Measurements from ENCODE around the gene KIDINS220. TPM values are rescaled to one million over a fixed set of nuclear protein-coding genes. Genes with fewer than 3 reads are reported as not detected.

KIDINS220 gene
- total RNA-seq (2012; rRNA removed) = 46.7 and 49.4 TPM in 2 replicates

DNA sequence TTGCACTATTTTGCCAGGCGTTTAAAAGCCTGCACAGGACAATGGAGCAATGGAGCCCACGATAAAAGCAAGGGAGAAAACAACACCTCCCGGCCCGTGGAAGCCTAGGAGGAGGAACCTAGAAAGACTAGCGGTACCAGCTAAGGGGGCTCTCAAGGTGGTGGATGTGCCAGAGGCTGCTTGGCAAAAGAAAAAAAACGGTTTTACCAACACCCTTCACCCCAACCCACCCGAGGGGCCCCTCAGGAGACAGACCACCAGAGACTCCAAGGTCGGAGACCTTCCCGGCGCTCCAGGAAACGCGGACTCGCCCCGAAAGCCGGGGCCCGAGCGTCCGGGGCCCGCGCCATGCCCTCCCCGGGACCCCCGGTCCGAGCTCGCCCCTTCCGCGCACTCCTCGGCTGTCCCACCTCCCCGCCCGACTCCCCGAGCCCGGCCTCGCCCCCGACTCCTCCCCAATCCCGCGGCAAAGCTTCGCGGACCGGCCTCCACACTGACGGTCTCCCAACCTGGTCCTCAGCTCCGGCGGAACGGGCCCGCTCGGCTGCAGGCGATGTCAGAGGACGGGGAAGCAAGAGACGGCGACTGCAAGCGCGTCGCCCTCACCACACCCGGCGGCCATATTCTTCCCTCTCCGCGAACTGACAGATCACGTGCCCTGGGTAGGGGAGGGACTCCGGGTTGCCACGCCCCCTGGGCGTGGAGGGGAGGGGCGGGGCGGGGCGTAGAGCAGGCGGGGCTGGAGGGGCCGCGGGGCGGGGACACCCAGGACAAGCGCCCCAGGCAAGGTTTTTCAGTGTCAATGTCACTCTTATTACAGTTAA is at the start of gene KIDINS220:
KIDINS220 (minus strand) TSS at position 643 of the 824 bp plus-strand sequence. CDS start 10,520 bp downstream, outside the sequence.
- Histone ChIP-seq H3K9ac (ENCODE audit: low read depth, low read length) (peak within 1 kb of the TSS; percentile 94), H3K9me3 (replicated peaks; ENCODE audit: low read length) (no peaks in the 10 kb centered on the region), H3K4me1 (ENCODE audit: control insufficient read depth, insufficient read depth, low read length) (peaks cover 15% of the 10 kb centered on the region), H3K36me3 (ENCODE audit: insufficient read depth, low read length) (no peaks in the 10 kb centered on the region), H3K27me3 (ENCODE audit: control insufficient read depth, insufficient read depth, low read length) (no peaks in the 10 kb centered on the region), H3K4me2 (ENCODE audit: low read length) (peak within 1 kb of the TSS; percentile 95), H3K4me3 (ENCODE audit: low read length) (peak within 1 kb of the TSS; percentile 100)

DNA sequence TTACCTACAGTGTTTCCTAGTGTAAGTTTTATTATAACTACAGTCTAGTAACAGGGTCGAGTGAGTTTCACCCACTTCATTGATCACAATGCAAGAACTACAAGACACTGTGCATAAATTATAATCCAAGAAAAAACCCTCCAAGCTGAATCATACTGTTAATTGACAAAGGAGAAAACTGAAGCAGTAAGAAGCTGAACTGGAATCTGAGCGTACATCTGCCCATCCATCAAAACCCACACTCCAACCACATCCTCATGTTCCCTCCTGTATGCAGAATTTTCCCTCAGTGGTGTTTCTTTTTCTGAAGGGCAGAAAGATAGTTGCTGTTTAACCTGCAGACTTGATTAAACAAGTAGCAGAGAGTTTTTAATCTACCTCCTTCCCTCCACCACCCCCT is 49.5 kb upstream of the KIDINS220 start:
- Histone ChIP-seq H3K4me2 (ENCODE audit: low read length) (no peak overlapping the region), H3K9me3 (replicated peaks; ENCODE audit: low read length) (no peaks in the 10 kb centered on the region), H3K9ac (ENCODE audit: low read depth, low read length) (no peak overlapping the region), H3K4me3 (ENCODE audit: low read length) (no peak overlapping the region), H3K4me1 (ENCODE audit: control insufficient read depth, insufficient read depth, low read length) (no peaks in the 10 kb centered on the region), H3K36me3 (ENCODE audit: insufficient read depth, low read length) (peaks cover 2% of the 10 kb centered on the region), H3K27me3 (ENCODE audit: control insufficient read depth, insufficient read depth, low read length) (no peaks in the 10 kb centered on the region)

DNA sequence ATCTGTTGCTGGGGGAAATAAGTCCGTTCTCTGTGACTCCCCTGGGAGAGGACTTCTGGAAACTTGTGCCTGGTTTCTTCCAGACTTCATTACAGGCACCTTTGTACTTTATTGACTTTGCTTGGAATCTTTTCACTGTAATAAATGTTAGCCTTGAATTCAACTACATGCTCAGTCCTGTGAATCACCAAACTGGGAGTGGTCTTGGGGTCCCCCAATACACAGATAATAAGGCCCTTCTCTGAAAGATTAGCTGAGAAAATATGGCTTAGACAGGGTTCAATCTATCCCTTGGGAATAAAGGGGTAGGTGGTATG is 48.7 kb upstream of the KIDINS220 start:
- Histone ChIP-seq H3K9me3 (replicated peaks; ENCODE audit: low read length) (no peaks in the 10 kb centered on the region), H3K4me2 (ENCODE audit: low read length) (no peak overlapping the region), H3K4me1 (ENCODE audit: control insufficient read depth, insufficient read depth, low read length) (no peaks in the 10 kb centered on the region), H3K27me3 (ENCODE audit: control insufficient read depth, insufficient read depth, low read length) (no peaks in the 10 kb centered on the region), H3K36me3 (ENCODE audit: insufficient read depth, low read length) (peaks cover 3% of the 10 kb centered on the region), H3K4me3 (ENCODE audit: low read length) (no peak overlapping the region), H3K9ac (ENCODE audit: low read depth, low read length) (no peak overlapping the region)

DNA sequence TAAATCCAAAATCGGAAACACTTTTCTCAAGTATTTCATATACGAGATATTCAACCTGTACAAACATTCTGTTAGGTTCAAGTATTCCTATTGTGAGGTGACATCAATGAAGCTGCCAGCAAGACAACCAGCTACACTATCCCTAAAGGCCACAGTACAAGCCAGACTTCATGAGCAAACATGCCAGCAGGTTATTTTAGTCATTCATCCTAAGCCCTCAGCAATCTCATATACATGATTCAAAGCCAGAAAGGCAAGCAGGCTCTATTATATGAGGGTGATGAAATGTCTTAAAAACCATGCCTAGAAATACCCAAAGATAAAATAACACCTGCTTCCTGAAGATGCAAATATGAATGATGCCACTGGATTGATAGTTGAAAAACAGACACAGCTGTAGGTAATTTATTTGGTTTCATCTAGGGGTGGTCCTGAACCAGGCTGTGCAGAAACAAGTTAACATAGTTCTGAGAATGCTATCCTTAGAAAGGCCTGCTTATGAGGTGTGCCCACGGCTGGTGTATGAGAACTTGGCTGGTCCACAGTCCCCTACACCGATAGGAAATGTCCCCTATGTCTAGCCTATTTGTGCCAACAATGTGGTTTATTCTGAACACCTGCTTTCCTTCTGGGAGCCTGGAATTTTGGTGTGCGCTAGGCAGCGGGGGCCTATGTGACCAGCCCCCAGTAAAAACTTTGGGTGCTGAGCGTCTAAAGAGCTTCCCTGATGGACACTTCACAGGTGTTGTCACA is 48.2 kb upstream of the KIDINS220 start:
- Histone ChIP-seq H3K4me1 (ENCODE audit: control insufficient read depth, insufficient read depth, low read length) (no peaks in the 10 kb centered on the region), H3K9me3 (replicated peaks; ENCODE audit: low read length) (no peaks in the 10 kb centered on the region), H3K4me2 (ENCODE audit: low read length) (no peak overlapping the region), H3K4me3 (ENCODE audit: low read length) (no peak overlapping the region), H3K9ac (ENCODE audit: low read depth, low read length) (no peak overlapping the region), H3K27me3 (ENCODE audit: control insufficient read depth, insufficient read depth, low read length) (no peaks in the 10 kb centered on the region), H3K36me3 (ENCODE audit: insufficient read depth, low read length) (peaks cover 7% of the 10 kb centered on the region)

DNA sequence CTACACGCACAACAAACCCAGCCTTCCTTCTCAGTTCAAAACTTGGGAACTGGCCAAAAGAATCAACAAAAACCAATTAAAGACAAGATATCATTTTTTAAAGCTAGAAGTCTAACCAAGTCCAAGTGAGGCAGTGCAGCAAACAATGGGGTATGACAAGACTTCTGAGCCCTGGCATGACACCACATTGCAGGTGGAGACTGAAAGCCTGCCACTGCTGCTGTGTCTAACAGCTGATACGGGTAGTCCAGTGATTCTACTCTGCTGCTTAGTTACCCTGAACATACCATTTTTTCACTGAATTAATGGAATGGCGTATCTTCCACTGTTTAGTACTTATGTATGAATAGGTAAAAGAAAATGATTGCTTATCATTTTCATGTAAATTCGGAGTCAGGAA is 47.4 kb upstream of the KIDINS220 start:
- Histone ChIP-seq H3K4me2 (ENCODE audit: low read length) (no peak overlapping the region), H3K27me3 (ENCODE audit: control insufficient read depth, insufficient read depth, low read length) (no peaks in the 10 kb centered on the region), H3K36me3 (ENCODE audit: insufficient read depth, low read length) (peaks cover 14% of the 10 kb centered on the region), H3K9me3 (replicated peaks; ENCODE audit: low read length) (no peaks in the 10 kb centered on the region), H3K4me3 (ENCODE audit: low read length) (no peak overlapping the region), H3K9ac (ENCODE audit: low read depth, low read length) (no peak overlapping the region), H3K4me1 (ENCODE audit: control insufficient read depth, insufficient read depth, low read length) (no peaks in the 10 kb centered on the region)

DNA sequence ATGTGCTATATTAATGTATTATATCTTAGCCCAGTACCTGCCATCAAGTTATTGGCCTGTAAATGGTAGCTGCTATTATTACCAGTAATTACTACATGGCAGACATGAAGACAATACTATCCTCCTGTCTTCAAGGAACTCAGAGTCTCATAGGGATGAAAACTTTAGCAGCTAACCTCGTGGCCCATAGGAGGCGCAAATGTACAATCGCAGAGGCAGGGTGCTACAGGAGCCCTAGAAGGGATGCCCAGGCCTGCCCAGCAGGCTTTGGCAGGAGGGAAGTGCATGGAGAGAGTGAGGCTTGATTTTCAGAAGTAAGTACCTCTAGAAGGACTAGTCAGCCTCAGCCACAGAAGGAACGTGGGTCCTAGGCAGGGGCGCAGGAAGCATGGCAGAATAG is 44.7 kb upstream of the KIDINS220 start:
- Histone ChIP-seq H3K4me1 (ENCODE audit: control insufficient read depth, insufficient read depth, low read length) (no peaks in the 10 kb centered on the region), H3K4me2 (ENCODE audit: low read length) (no peak overlapping the region), H3K9me3 (replicated peaks; ENCODE audit: low read length) (no peaks in the 10 kb centered on the region), H3K4me3 (ENCODE audit: low read length) (no peak overlapping the region), H3K27me3 (ENCODE audit: control insufficient read depth, insufficient read depth, low read length) (no peaks in the 10 kb centered on the region), H3K36me3 (ENCODE audit: insufficient read depth, low read length) (peaks cover 14% of the 10 kb centered on the region), H3K9ac (ENCODE audit: low read depth, low read length) (no peak overlapping the region)

DNA sequence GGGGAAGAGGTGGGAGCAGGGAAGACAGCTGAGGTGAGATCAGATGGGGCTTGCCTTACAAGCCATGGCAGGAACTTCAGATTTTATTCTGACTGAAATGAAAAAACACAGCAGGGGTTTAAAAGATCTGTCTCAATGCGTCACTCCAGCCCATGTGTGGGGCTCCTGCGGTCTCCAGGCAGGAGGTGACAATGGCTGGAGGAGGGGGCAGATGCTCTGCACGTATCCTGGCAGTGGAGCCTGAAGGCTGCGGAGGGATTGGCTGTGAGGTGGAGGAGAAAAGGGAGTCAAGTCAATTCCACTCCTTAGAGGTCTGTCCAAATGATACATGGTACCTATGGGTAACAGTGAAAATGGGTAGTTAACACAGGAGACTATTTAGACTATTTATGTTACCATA is 40.5 kb upstream of the KIDINS220 start:
- no peak overlapping the region for H3K4me2 ChIP-seq (ENCODE audit: low read length)
- H3K27me3 ChIP-seq (ENCODE audit: control insufficient read depth, insufficient read depth, low read length) = no peaks in the 10 kb centered on the region
- no peak overlapping the region for H3K9ac ChIP-seq (ENCODE audit: low read depth, low read length)
- no peaks in the 10 kb centered on the region for H3K4me1 ChIP-seq (ENCODE audit: control insufficient read depth, insufficient read depth, low read length)
- peaks cover 18% of the 10 kb centered on the region for H3K36me3 ChIP-seq (ENCODE audit: insufficient read depth, low read length)
- no peak overlapping the region for H3K4me3 ChIP-seq (ENCODE audit: low read length)
- H3K9me3 ChIP-seq (replicated peaks; ENCODE audit: low read length) = no peaks in the 10 kb centered on the region

DNA sequence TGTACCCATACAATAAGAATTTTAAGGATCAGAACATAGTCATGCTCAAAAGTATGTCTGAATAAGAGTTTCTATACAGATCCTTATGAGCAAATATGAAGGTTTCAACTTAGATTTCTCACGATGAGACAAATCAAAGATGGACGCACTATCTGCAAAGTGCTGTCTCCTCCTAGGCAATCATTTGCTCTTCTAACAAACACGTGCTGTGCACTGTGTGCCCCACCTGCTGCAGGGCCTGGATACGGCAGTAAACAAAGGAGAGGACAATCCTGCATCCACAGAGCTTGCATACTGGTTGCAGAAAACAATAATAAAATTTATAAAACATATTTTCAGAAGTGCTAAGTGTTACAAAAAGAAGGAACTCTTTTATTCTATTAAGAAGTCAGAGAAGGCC is 39.9 kb upstream of the KIDINS220 start:
- no peaks in the 10 kb centered on the region for H3K4me1 ChIP-seq (ENCODE audit: control insufficient read depth, insufficient read depth, low read length)
- H3K36me3 ChIP-seq (ENCODE audit: insufficient read depth, low read length) = peaks cover 18% of the 10 kb centered on the region
- no peak overlapping the region for H3K4me2 ChIP-seq (ENCODE audit: low read length)
- no peaks in the 10 kb centered on the region for H3K9me3 ChIP-seq (replicated peaks; ENCODE audit: low read length)
- no peak overlapping the region for H3K9ac ChIP-seq (ENCODE audit: low read depth, low read length)
- no peak overlapping the region for H3K4me3 ChIP-seq (ENCODE audit: low read length)
- H3K27me3 ChIP-seq (ENCODE audit: control insufficient read depth, insufficient read depth, low read length) = no peaks in the 10 kb centered on the region

DNA sequence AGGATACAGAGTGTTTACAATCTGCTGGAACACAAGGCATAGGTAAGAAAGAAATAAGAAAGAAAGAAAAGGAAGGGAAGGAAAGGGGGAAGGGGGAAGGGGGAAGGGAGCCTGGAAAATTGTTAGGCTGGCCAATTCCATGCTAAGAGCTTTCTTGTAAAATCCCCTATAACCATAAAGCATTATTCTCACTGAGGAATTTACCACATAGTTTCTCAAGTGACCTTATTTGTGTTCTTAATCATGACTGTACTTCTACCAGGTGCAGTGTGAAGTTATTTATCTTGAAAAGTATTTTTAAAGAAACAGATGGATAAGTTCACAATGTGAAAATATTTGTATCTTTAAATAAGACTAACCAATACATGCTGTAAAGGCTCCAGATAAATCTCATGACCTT is 39.2 kb upstream of the KIDINS220 start:
- Histone ChIP-seq H3K27me3 (ENCODE audit: control insufficient read depth, insufficient read depth, low read length) (no peaks in the 10 kb centered on the region), H3K36me3 (ENCODE audit: insufficient read depth, low read length) (peaks cover 14% of the 10 kb centered on the region), H3K9me3 (replicated peaks; ENCODE audit: low read length) (no peaks in the 10 kb centered on the region), H3K9ac (ENCODE audit: low read depth, low read length) (no peak overlapping the region), H3K4me3 (ENCODE audit: low read length) (no peak overlapping the region), H3K4me1 (ENCODE audit: control insufficient read depth, insufficient read depth, low read length) (no peaks in the 10 kb centered on the region), H3K4me2 (ENCODE audit: low read length) (no peak overlapping the region)

DNA sequence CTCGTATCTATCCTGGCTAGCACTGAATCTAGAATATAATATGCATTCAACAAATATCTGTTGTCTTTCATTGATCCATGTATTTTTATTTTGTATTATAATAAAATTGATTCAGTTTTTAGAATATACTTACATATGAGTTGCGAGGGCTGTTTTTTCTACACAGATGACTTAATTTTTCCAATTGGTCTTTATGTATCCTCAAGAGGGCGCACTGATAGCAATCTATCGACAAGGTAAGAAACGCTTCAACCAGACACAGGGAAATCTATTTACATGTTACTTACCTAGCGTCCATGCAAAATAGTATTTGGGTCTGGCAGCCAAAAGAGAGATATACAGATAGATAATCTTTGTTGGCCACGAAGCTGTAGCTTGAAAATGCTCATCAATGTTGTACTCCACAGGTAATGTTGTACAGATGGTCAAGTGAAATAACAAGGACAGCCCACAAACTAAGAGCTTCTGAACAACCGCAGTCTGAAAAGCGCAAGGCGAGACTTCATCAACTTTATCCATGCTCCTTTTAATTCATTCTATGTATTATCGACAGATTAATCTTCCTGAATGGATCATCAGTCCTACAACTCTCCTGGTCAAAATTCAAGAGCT is 35.5 kb upstream of the KIDINS220 start:
- no peaks in the 10 kb centered on the region for H3K9me3 ChIP-seq (replicated peaks; ENCODE audit: low read length)
- H3K9ac ChIP-seq (ENCODE audit: low read depth, low read length) = no peak overlapping the region
- H3K27me3 ChIP-seq (ENCODE audit: control insufficient read depth, insufficient read depth, low read length) = no peaks in the 10 kb centered on the region
- no peak overlapping the region for H3K4me2 ChIP-seq (ENCODE audit: low read length)
- no peaks in the 10 kb centered on the region for H3K4me1 ChIP-seq (ENCODE audit: control insufficient read depth, insufficient read depth, low read length)
- no peak overlapping the region for H3K4me3 ChIP-seq (ENCODE audit: low read length)
- peaks cover 4% of the 10 kb centered on the region for H3K36me3 ChIP-seq (ENCODE audit: insufficient read depth, low read length)

DNA sequence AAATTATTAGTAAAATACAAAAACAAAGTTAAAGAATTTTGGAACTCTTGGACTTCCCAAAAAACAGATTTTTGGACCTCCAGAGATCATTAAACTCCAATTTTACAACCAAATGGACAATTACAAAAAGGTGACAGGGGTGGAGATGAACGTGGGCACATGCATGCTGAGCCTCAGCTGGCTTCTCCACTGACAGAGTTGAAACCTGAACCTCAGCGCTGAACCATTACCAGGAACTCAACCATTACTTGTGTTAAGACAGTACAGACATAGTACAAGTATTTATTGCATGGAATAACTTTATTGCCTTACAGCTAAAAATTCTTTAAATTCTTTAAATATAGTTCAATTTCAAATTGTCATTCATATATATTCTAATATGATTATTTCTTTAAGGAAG is 33.0 kb upstream of the KIDINS220 start:
- H3K27me3 ChIP-seq (ENCODE audit: control insufficient read depth, insufficient read depth, low read length) = no peaks in the 10 kb centered on the region
- H3K36me3 ChIP-seq (ENCODE audit: insufficient read depth, low read length) = peaks cover 4% of the 10 kb centered on the region
- H3K4me1 ChIP-seq (ENCODE audit: control insufficient read depth, insufficient read depth, low read length) = no peaks in the 10 kb centered on the region
- no peak overlapping the region for H3K4me3 ChIP-seq (ENCODE audit: low read length)
- no peaks in the 10 kb centered on the region for H3K9me3 ChIP-seq (replicated peaks; ENCODE audit: low read length)
- no peak overlapping the region for H3K4me2 ChIP-seq (ENCODE audit: low read length)
- H3K9ac ChIP-seq (ENCODE audit: low read depth, low read length) = no peak overlapping the region

All from skeletal muscle satellite cell (primary cell).